B cell (primary cell): Measurements from ENCODE around the gene HLCS.

Experiments
- EZH2 ChIP-seq: IDR thresholded peaks from 2 replicates; pipeline ENCODE4 v1.6.1; 2012; ENCODE audit warnings: borderline replicate concordance, low read depth, mild to moderate bottlenecking, moderate library complexity, low read length; ENCODE audit not compliant: insufficient read depth, poor library complexity, severe bottlenecking
- TF ChIP-seq, protein P1 (sequence below): fragments of 200-600 bp; IDR thresholded peaks from one replicate; pipeline ENCODE4 v1.8.0; 2022; ENCODE audit warnings: antibody characterized with exemption, mild to moderate bottlenecking

DNA sequence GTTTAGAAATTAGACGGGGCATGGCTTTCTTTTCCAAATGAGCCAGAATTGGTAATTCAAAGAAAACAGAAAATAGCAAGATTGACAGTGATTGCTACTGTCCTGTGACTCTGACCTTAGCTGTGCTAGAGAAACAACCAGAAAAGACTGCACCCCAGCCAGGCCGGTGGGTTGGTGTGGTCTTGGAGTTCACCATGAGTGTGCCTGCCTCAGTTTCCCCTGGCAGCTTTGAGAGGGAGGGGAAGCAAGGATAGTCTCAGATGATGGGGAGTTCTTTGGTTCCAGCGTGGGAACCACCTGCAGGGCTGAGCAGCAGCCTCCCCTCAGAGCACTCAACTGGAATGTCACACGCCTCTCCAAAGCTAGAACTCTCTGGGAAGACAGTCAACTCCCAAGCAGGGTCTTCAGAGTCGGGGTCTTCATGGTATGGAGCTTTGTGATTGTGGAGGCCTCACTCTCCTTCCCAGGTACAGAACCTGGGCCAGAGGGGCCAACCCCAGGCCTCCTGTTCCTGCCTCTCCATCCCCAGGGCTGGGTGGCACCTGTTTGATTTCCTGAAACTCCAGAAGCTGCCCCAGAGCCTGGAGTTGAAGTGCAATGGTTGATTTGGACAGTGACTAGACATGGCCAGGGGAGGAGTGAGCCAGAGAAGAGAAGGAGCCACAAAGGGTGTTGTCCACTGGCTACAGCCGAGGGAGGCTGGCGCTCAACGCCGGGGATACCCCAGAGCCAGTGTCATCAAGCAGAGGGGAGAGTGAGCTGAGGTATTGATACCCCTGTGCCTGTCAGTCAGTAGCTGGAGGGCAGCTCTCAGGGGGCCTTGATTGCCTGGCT lies 231.9 kb downstream of the HLCS start:
- TF ChIP-seq, protein P1, sequence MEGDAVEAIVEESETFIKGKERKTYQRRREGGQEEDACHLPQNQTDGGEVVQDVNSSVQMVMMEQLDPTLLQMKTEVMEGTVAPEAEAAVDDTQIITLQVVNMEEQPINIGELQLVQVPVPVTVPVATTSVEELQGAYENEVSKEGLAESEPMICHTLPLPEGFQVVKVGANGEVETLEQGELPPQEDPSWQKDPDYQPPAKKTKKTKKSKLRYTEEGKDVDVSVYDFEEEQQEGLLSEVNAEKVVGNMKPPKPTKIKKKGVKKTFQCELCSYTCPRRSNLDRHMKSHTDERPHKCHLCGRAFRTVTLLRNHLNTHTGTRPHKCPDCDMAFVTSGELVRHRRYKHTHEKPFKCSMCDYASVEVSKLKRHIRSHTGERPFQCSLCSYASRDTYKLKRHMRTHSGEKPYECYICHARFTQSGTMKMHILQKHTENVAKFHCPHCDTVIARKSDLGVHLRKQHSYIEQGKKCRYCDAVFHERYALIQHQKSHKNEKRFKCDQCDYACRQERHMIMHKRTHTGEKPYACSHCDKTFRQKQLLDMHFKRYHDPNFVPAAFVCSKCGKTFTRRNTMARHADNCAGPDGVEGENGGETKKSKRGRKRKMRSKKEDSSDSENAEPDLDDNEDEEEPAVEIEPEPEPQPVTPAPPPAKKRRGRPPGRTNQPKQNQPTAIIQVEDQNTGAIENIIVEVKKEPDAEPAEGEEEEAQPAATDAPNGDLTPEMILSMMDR, result no peak
- TF ChIP-seq EZH2, result no peak
